HG02623 (cell line): ENCODE results near the gene KRT81.

Experiments used
- ATAC-seq: cut with Tn5 transposase; IDR thresholded peaks from one replicate; pipeline ENCODE4 v1.9.1; 2021; ENCODE audit warnings: moderate library complexity; ENCODE audit not compliant: unreplicated experiment

Gene KRT81

GRCh38 chr12:52291267-52291935 lies at the start of gene KRT81:
Gene KRT81, minus strand, starts transcription at chr12:52291534. Its CDS starts 69 bp downstream, at chr12:52291465.
- no peak for ATAC-seq

DNA sequence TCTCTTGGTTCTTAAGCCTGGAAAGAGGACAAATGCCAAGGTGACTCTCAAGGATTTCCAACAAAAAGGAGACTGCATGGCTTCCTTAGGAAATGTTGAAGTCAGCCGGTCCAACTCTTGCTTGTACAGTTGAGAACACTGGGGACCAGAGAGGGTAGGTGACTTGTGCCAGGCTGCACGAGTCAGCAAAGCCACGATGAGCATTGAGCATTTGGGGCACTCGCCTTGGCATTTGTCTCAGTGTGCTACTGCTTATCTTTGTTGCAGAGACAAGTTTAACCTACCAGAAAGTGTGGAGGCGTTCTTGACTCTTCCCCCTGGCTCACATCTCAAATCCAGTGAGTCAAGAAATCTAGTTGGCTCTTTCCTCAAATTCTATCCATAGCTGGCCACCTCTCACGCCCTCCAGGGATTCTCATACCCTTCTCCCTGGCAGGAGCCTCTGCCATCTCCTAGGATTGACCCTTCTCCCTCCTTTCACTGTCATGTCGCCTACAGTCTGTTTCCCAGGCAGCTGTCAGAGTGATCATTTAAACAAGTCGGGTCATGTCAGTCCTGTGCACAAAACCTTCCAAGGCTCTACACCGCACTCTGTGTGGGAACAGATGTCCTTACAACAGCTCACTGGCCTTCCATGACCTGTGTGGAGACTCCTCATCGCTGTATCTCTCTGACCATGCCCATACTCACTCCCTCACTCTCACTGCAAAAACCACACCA lies 47.1 kb upstream of the KRT81 start:
- ATAC-seq, result no peak

- no peak for ATAC-seq
Measured at GRCh38 chr12:52337054-52337453, 45.7 kb upstream of the KRT81 start.

DNA sequence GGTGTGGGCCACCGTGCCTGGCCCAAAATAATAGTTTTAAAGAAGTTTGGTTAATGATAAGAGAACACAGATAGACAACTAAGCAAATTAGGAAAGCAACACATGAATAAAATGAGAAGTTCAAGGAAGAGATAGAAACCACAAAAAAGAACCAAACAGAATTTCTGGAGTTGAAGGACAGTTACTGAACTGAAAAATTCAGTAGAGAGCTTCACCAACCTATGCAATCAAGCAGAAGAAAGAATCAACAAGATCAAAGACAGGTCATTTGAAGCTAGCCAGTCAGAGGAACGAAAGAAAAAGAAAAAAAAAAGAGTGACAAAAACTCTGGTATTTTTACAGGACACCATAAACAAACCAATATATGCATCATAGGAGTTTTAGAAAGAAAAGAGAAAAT lies 45.3 kb upstream of the KRT81 start:
- ATAC-seq, result no peak

DNA sequence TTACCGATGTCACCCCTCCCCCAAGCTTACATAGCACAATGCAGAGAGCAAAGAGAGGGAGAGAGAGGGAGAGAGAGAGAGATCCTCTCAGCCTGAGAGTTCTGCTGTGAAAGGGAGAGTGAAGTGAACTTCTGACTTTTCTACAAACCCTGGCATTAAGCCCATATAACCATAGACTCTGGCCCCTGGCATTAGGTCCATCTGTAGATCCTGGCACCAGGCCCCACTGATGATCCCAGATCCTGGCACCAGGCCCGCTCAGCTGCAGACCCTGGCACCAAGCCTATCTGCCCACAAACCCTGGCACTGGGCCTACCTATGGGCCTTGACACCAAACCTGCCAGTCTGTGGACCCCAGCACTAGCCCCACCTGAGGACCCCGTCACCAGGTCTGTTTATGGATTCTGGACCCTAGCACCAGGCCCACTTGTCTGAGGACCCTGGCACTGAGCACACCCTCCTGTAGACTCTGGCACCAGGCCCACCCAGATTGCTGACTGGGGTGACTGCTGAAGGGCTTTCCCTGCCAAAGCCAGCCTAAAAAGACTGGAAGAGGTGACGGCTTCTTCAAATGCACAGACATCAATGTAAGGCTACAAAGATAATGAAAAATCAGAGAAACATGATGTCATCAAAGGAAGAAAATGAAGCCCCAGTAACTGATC lies 44.4 kb upstream of the KRT81 start:
- ATAC-seq, result no peak

DNA sequence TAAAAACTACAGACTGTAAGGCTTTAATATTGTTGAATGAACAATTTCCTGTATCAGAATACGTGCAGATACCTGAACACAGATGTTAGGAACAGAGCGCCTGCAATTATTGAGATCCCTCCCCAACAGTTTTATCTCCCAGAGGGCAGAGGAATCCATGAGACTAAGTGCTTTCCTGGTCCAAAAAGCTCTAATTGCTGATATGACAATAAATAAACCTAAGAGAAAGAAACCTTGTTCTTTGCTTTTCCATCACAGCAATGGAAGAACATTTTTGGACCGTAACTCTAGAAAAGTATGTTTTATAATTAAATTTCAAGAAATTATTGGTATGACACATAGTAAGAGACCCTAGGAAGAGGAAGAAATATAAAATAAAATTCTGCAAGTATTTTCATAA lies 42.9 kb upstream of the KRT81 start:
- ATAC-seq, result no peak

DNA sequence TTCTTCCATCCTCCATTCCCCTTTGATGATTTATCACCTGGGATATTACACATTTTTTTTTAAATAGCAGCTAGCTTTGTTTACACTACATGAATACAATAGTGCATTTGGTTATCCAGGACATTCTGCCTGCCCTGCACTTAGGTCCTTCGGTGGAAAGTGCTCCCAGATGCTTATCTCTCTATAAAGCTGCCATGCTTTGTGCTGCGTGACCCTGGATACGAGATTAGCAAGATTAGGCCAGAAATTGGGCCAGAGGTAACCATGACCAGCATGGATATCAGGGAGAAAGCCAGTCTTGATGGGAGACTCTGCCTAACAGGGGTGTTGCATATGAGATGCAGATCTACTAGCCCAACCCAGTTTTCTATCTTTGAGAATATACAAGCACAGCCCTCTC lies 42.0 kb upstream of the KRT81 start:
- no peak for ATAC-seq

- ATAC-seq, result no peak
Measured at GRCh38 chr12:52332381-52332780, 41.0 kb upstream of the KRT81 start.

GRCh38 chr12:52331833-52332232 lies 40.5 kb upstream of the KRT81 start:
- ATAC-seq, result no peak

DNA sequence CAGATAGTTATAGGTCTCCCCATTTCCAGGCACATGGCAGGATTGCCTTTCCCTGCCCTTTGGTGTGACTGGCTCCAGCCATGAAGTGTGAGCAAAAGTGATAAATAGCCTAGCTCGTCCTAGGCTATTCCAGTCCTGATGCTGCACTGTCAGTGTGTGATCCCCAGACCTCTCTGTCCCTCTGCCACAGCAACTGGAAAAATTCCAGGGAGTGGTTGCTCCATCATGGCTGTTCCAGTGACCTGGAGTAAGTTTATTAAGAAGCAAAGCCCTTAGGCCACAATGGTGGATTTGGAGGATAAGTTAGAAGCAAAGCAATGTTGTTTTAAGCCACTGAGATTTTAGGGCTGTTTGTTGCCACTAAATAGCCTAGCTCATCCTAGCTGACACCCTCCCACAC lies 39.7 kb upstream of the KRT81 start:
- no peak for ATAC-seq

GRCh38 chr12:52327830-52328500 lies 36.6 kb upstream of the KRT81 start:
- no peak for ATAC-seq

DNA sequence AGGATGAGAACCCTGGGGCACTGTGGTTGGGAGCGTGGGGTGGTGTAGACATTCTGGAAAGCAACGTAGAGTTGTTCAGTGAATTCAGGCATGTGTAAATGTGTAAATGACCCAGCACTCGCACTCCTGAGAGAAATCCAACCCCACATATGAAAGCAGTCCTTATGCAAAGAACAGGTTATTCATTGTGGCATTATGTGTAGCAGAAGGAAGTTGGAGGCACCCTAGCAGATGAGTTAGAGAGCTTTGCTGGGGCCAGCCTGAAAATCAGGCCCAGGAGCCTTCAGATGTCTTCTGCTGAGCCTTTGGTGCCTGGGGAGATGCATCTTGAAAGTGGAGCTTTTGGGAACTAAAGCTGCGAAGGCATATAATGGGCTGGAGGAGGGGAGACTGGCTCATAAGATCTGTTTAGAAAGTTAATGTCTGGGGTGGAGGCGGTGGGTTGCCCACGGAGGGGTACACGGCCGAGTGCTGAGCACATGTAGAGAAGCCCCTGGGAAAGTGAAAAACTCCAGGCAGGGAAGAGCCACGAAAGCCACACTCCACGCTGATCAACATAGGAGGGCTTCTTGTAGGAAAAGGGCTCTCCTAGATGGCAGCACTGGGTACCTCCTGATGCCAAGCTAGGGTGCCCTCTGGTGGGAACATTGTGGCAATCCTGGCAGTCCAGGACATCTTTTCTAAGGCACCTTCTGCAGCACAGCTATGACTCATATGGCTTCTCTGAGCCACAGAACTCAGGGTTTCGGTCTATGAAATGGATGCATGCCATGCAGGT lies 35.9 kb upstream of the KRT81 start:
- ATAC-seq, result peak; percentile 86

DNA sequence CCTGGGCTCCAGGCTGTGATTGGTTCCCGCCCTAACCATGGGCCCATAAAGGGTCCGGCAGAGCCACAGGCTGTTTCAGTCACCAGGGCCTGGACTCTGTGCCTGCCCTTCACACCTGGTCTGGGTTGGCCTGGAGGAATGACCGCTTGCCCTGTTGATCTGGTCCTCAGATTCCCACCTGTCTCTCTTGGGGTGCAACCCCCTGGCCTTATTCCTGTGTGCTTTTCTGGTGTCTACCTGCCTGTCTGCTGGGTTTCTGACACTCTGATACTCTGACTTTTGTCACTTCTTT lies 32.8 kb upstream of the KRT81 start:
- ATAC-seq, result no peak

DNA sequence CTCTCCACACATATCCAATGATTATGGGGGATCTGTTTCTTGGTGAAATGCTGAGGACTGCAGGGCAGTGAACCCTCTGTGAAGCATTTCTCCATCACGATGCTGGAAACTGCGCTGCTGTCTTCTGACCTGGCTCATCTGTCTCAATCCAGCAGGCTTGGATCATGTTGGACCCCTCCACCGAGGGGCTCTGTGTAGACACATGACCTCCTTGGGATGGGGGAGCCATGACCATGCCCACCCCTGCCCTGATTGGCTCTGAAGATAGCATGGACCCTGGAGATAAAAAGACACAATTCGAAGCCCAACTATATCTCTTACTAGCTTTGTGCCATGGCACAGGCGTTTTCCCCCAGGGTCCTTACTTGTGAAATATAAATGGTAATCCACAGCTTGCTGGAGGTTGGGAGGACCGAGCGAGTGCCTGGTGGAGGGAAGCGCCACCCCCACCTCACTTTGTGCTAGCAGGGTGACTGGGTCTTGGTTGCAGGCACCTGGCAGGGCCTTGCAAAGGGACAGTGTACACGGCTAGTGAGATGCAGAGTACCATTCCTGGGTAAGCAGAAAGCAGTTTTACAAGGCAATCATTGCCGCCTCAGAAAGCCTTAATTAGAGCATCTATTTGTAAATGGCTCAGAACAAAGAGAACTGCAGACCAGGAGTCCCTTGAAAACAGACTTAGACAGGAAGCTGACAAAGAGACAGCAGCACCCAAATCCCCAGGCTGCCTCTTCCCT lies 32.2 kb upstream of the KRT81 start:
- ATAC-seq, result no peak

DNA sequence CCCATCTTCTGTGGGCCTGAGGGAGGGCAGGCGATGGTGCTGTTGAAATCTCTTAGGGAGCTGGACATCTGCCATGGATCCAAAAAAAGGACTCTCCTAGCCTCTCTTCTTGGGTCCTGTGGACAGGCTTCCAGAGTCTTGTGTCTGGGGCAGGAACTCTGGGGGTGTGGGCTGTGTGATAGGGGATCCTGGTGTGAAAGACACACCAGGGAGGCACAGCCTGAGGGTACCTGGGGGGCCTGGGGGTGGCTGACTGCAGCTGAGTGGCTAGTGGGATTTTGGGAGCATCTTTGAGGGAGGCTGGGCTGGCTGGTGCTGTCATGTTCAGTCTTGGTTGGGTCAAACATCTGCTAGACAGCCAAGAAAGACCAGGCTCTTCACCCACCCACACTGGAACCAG lies 31.7 kb upstream of the KRT81 start:
- ATAC-seq, result no peak

GRCh38 chr12:52322069-52322468 lies 30.7 kb upstream of the KRT81 start:
- ATAC-seq, result no peak

DNA sequence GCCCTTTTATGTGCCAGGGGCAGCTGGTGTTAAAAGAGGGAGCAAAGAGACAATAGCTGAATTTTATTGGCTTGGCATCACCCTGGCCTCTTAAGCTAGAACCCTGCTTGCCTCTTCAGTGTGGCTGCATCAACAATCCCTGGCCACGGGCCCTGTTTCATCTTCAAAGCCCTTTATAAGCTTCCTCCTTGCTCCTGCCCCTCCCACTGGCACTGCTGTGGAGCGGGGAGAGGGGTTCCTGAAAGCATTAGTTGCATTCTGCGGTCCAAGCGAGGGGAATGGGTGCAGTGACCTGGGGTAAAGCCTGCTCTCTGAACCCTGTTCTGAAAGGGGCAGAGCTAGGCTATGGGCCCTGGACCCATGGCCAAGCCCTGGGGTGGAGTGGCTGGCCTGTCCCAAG lies 30.1 kb upstream of the KRT81 start:
- ATAC-seq, result no peak

DNA sequence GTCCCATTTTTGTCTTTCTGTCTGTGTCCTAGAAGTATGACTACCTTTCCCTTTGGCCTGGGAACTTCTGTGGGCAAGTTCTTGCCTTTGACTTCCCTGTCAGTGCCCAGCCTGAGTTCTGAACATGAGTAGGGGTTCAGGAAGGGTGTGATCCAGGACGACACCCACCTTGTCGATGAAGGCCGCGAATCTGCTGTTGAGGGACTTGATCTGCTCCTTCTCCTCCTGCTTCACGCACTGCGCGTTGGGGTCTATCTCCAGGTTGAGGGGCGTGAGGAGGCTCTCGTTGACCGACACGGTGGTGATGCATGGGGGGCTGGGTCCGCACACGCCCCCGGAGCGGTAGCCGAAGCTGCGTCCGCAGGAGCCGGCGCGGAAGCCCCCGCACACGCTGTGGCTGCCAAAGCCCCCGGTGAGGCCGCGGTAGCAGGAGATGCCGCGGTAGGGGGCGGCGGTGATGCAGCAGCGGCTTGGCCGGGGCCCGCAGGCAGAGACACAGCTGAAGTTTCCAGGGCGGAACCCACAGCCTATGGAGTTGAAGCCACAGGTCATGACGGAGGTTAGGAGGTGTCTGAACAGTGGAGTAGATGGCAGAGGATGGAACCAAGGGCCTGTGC lies 29.6 kb upstream of the KRT81 start, which contains the start of gene KRT83:
KRT83 (minus strand) TSS at position 615 of the 617 bp plus-strand sequence; CDS start at position 552, 63 bp downstream.
- ATAC-seq, result no peak

DNA sequence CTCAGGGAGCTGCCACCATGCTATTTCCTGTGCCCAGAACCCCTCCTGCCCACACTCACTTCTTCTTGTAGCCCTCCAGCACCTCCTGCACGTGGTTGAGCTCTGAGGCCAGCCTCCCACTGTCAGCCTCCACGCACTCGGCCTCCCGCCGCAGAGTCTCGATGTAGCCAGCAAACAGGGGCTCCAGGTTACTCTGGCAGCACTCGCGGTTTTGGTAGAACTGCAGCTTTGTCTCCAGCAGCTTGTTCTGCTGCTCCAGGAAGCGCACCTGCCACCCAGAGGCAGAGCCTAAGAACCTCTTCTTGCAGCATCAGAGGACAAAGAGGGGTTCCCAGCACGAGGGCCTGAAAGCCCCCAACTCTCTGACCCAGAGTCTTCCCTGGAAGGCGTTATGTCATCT lies 27.8 kb upstream of the KRT81 start:
- ATAC-seq, result no peak
